Panc1 (cell line): ENCODE data around the gene ILK.
A peak's percentile ranks its signal among the peaks of the same experiment; 100 is the strongest.

ENCODE experiments used
- POLR2AphosphoS5 ChIP-seq: IDR thresholded peaks from 2 replicates; pipeline ENCODE4 v1.6.1; 2012; ENCODE audit warnings: mild to moderate bottlenecking, low read depth, low read length, moderate library complexity
- TCF7L2 ChIP-seq: IDR thresholded peaks from 2 replicates; pipeline ENCODE4 v1.6.1; 2011; ENCODE audit warnings: mild to moderate bottlenecking, low read depth, low read length, inconsistent platforms
- TF ChIP-seq, protein P1 (sequence below): fragments of 450-650 bp; IDR thresholded peaks from 2 replicates; pipeline ENCODE4 v1.5.1; 2017; ENCODE audit warnings: mild to moderate bottlenecking
- TF ChIP-seq, protein P2 (sequence below), 2 experiments: IDR thresholded peaks; 2 replicates each; pipeline ENCODE4 v1.6.1; 2011 to 2012; ENCODE audit warnings: low read depth in 2 of 2, control low read depth in 1 of 2, low read length in 1 of 2, mild to moderate bottlenecking in 1 of 2, moderate library complexity in 1 of 2; ENCODE audit not compliant: insufficient read depth in 1 of 2

DNA sequence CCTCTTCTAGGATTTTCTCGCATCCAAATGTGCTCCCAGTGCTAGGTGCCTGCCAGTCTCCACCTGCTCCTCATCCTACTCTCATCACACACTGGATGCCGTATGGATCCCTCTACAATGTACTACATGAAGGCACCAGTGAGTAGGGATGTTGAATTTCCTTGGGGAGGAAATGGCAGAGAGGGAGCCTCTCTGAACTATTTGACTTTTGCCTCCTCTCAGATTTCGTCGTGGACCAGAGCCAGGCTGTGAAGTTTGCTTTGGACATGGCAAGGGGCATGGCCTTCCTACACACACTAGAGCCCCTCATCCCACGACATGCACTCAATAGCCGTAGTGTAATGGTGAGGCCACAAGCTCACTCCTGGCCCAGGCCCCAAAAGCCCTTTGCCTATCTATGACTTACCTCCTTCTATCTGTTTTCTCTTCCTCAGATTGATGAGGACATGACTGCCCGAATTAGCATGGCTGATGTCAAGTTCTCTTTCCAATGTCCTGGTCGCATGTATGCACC, 6.0 kb downstream of the ILK start:
- TF ChIP-seq, protein P1, sequence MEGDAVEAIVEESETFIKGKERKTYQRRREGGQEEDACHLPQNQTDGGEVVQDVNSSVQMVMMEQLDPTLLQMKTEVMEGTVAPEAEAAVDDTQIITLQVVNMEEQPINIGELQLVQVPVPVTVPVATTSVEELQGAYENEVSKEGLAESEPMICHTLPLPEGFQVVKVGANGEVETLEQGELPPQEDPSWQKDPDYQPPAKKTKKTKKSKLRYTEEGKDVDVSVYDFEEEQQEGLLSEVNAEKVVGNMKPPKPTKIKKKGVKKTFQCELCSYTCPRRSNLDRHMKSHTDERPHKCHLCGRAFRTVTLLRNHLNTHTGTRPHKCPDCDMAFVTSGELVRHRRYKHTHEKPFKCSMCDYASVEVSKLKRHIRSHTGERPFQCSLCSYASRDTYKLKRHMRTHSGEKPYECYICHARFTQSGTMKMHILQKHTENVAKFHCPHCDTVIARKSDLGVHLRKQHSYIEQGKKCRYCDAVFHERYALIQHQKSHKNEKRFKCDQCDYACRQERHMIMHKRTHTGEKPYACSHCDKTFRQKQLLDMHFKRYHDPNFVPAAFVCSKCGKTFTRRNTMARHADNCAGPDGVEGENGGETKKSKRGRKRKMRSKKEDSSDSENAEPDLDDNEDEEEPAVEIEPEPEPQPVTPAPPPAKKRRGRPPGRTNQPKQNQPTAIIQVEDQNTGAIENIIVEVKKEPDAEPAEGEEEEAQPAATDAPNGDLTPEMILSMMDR, result no peak
- TF ChIP-seq POLR2AphosphoS5 (peak; percentile 52), TCF7L2 (no peak)
- TF ChIP-seq, protein P2, sequence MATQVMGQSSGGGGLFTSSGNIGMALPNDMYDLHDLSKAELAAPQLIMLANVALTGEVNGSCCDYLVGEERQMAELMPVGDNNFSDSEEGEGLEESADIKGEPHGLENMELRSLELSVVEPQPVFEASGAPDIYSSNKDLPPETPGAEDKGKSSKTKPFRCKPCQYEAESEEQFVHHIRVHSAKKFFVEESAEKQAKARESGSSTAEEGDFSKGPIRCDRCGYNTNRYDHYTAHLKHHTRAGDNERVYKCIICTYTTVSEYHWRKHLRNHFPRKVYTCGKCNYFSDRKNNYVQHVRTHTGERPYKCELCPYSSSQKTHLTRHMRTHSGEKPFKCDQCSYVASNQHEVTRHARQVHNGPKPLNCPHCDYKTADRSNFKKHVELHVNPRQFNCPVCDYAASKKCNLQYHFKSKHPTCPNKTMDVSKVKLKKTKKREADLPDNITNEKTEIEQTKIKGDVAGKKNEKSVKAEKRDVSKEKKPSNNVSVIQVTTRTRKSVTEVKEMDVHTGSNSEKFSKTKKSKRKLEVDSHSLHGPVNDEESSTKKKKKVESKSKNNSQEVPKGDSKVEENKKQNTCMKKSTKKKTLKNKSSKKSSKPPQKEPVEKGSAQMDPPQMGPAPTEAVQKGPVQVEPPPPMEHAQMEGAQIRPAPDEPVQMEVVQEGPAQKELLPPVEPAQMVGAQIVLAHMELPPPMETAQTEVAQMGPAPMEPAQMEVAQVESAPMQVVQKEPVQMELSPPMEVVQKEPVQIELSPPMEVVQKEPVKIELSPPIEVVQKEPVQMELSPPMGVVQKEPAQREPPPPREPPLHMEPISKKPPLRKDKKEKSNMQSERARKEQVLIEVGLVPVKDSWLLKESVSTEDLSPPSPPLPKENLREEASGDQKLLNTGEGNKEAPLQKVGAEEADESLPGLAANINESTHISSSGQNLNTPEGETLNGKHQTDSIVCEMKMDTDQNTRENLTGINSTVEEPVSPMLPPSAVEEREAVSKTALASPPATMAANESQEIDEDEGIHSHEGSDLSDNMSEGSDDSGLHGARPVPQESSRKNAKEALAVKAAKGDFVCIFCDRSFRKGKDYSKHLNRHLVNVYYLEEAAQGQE (IDR thresholded peaks at IDR 0.05; ENCODE audit: insufficient read depth in 1 of 2, low read depth in 2 of 2, low read length in 1 of 2), result no peak
